Astrocyte of the cerebellum (primary cell): Measurements from ENCODE around the gene MAN2C1.

Source experiments
- DNase-seq: peaks from one replicate; pipeline ENCODE4 v3.0.0-alpha.2; 2011; ENCODE audit warnings: low read depth
- H3K4me3 ChIP-seq: 2 replicates; pipeline ENCODE4 v1.5.1; 2011; ENCODE audit warnings: mild to moderate bottlenecking, low read depth, low read length, moderate library complexity
- in situ Hi-C: cut with HindIII; loops from 2 replicates; pipeline ENCODE4 v1.10.0; 2017; ENCODE audit warnings: low sequenced_read_pairs
- TF ChIP-seq, protein P1 (sequence below): IDR thresholded peaks from 2 replicates; pipeline ENCODE4 v1.5.1; 2012; ENCODE audit warnings: low read length, low read depth, moderate library complexity, mild to moderate bottlenecking; ENCODE audit errors: missing control alignments

Gene MAN2C1

DNA sequence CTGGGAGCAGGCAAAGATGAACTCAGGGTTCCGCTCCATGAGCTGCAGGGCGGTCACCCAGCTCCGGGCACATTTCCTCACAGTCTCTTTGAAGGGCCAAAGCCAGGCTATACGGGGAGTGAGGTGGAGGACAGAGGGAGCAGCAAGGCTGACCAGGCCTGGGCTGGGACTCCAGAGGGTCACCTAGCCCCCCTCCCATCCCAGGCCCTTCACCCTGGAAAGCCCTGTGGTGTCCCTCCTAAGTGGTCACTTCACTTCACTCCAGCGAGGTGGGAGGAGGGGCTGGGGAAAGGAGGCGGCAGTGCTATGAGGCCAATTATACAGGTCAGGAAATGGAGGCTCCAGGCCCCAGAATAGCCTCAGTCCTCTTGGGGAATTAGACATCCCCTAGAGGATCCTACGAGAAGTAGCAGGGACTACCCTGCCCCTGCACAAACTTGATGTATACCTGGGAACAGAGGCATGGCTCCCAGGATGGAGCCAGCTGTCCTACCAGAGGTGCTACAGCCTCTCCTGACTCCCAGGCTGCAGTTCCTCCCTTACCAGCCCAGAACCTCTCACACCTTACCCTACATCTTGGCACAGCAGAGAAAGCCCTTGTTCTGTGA lies 5.7 kb downstream of the MAN2C1 start:
- in situ Hi-C loops: no loop called here
- TF ChIP-seq, protein P1, sequence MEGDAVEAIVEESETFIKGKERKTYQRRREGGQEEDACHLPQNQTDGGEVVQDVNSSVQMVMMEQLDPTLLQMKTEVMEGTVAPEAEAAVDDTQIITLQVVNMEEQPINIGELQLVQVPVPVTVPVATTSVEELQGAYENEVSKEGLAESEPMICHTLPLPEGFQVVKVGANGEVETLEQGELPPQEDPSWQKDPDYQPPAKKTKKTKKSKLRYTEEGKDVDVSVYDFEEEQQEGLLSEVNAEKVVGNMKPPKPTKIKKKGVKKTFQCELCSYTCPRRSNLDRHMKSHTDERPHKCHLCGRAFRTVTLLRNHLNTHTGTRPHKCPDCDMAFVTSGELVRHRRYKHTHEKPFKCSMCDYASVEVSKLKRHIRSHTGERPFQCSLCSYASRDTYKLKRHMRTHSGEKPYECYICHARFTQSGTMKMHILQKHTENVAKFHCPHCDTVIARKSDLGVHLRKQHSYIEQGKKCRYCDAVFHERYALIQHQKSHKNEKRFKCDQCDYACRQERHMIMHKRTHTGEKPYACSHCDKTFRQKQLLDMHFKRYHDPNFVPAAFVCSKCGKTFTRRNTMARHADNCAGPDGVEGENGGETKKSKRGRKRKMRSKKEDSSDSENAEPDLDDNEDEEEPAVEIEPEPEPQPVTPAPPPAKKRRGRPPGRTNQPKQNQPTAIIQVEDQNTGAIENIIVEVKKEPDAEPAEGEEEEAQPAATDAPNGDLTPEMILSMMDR: no peak
- no peak overlapping the region for H3K4me3 ChIP-seq
- no peak for DNase-seq

DNA sequence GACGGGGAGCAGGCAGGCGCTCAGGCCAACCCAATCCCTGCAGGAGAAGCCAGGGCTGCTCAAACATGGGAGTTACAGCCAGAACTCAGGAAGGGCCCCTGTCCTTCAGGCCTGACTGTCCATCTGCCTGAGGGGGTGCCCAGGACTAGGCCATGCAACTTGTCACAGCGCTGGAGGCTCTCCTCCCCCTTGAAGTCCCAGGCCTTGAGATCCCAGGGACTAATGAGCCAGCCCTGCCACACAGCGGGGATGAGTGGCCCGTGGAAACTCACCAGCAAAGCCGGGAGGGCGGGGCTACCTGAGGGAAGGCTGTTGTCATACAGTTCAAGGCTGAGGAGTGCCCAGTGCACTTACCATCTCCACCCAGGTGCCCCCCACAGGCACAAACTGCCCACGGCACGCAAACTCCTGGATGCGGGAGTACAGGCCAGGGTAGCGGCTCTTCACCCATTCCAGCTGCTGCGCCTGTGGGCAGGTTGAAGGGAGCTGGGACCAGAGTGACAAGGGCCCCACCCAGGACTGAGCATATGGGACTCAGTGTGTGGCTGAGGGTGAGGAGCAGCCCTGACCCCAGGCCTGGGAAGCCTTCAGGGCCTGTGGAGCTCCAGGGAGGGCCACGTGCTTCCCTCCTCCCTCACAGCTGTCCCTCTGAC lies 6.3 kb downstream of the MAN2C1 start:
- no peak overlapping the region for H3K4me3 ChIP-seq
- TF ChIP-seq, protein P1: no peak
- in situ Hi-C loops: no loop called here
- no peak for DNase-seq

DNA sequence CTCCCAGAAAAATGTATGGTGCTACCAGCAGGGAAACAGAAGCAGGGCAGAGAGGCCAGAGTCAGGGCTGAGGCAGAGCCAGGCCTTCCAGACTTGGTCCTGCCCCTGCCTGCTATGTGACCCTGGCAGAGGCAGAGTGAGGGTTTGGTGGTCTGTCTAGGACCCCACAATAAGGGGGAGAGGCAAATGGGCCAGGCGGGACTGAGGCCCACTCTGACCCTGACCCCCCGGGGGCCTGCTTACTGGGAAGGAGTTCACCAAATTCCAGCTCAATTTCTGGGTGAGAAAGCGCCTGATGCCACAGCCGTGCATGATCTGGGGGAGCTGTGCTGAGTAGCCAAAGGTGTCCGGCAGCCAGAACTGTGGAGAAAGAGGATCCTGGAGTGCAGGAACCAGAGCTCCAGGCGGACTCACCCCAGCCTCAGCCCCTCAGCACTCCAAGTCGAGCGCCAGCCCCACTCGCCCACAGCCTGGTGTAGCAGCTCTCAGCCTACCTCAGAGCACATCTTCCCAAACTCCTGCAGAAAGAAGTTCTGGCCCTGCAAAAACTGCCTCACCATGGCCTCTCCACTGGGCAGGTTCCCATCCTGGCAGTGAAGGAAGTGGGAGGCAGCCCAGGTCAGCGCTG lies 6.9 kb downstream of the MAN2C1 start:
- H3K4me3 ChIP-seq: no peak overlapping the region
- DNase-seq: no peak
- in situ Hi-C loops: no loop called here
- TF ChIP-seq, protein P1: no peak

DNA sequence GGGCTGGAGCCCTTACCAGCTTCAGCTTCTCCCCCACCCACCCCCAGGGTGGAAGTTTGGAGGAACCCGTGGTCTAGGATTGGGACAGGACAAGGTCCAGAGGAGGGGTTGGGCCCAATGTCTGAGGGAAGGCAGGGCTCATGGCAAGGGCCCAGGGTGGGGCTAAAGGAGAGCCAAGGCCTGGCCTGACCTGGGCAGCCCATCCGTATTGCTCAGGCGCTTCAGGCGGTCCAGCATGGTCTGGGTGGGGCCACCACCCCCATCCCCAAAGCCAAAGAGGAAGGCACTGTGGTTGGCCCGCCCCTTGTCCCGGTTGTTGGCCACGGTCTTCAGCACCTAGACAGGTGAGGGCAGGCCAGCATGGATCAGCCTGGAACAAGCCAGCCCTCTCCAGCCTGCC lies 7.6 kb downstream of the MAN2C1 start:
- H3K4me3 ChIP-seq: no peak overlapping the region
- in situ Hi-C loops: no loop called here
- no peak for DNase-seq
- TF ChIP-seq, protein P1: no peak

DNA sequence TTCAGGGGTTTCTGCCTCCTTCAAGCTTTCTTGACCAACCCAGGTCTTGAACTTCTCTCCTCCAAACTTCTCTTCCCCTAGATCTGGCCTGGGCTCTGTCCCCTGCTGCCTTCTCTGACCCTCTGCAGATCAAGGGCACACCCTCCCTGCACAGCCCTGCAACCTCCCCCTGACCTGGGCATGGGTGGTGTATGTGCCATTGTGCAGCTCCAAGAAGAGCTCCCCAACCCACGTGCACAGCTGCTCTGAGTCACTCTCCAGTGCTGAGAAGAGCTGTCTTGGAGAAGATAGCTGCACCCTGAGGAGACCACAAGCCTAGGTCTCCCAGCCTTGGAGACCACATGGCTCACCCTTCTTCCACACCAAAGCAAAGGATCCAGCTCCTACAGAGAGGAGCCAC lies 8.0 kb downstream of the MAN2C1 start:
- DNase-seq: no peak
- TF ChIP-seq, protein P1: no peak
- in situ Hi-C loops: no loop called here
- H3K4me3 ChIP-seq: no peak overlapping the region

DNA sequence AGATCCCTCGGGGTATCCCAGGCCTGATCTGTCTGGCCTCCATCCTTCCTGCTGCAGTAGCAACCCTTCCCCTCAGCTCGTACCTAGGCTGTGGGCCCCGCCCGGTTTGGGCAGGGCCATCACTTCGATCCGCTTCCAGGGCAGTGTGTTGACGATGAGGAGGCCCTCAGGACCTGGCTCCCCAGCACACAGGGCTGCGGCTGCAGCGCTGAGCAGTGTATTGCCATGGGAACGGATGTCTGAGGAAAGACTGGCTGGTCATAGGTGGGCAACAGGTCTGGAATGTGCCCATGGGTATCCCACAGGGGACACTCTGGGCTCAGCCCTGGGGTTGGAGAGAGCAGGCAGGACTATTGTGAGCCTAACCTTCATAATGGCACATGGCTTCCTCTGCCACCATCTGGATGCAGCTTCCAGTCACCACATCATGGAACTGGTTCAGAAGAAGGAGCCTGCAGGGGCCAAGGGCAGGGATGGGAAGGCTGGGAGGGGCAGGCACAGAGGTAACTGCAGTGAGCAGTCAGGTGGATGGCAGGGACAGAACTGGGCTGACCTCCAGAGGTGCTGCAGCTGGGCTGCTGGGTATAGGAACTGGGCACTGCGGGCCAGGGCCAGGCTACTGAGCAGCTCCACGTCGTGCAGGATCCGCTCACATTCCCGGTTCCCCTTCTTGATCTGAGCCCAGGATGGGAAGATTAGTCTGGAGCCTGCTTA lies 8.7 kb downstream of the MAN2C1 start:
- H3K4me3 ChIP-seq: no peak overlapping the region
- TF ChIP-seq, protein P1: no peak
- DNase-seq: no peak
- in situ Hi-C loops: no loop called here
